Hepatocyte (in vitro differentiated cells): ENCODE measurements around the gene CXCR4. TPM values are rescaled to one million over a fixed set of nuclear protein-coding genes. Genes with fewer than 3 reads are reported as not detected.

ENCODE experiments used
- DNase-seq: peaks from one replicate; pipeline ENCODE4 v3.0.0-alpha.2; 2016; ENCODE audit warnings: low spot score
- H2AFZ ChIP-seq: fragments of 200-600 bp; sonication (generic); 2 replicates; pipeline ENCODE4 v1.6.0; 2016; ENCODE audit warnings: antibody characterized with exemption, mild to moderate bottlenecking
- H3K27ac ChIP-seq: fragments of 200-600 bp; sonication (generic); 2 replicates; pipeline ENCODE4 v1.5.1; 2016; ENCODE audit warnings: mild to moderate bottlenecking
- H3K27me3 ChIP-seq: fragments of 200-600 bp; sonication (generic); 2 replicates; pipeline ENCODE4 v1.6.1; 2016
- H3K36me3 ChIP-seq: fragments of 200-600 bp; sonication (generic); replicated peaks from 2 replicates; pipeline ENCODE4 v1.5.1; 2016; ENCODE audit warnings: low read depth; ENCODE audit not compliant: insufficient read depth
- H3K4me1 ChIP-seq: fragments of 200-600 bp; sonication (generic); 2 replicates; pipeline ENCODE4 v1.5.1; 2016; ENCODE audit warnings: mild to moderate bottlenecking, moderate library complexity; ENCODE audit not compliant: insufficient read depth
- H3K4me2 ChIP-seq: fragments of 200-600 bp; sonication (generic); 2 replicates; pipeline ENCODE4 v1.6.0; 2016
- H3K4me3 ChIP-seq: fragments of 200-600 bp; sonication (generic); 2 replicates; pipeline ENCODE4 v1.5.1; 2016; ENCODE audit warnings: mild to moderate bottlenecking
- H3K79me2 ChIP-seq: fragments of 200-600 bp; sonication (generic); 2 replicates; pipeline ENCODE4 v1.6.0; 2017; ENCODE audit warnings: mild to moderate bottlenecking
- H3K9me2 ChIP-seq: fragments of 200-600 bp; sonication (generic); replicated peaks from 2 replicates; pipeline ENCODE4 v1.6.0; 2017; ENCODE audit warnings: mild to moderate bottlenecking; ENCODE audit not compliant: insufficient read depth
- H3K9me3 ChIP-seq: fragments of 200-600 bp; sonication (generic); 2 replicates; pipeline ENCODE4 v1.5.1; 2016; ENCODE audit warnings: low read depth, mild to moderate bottlenecking
- H4K20me1 ChIP-seq: fragments of 200-600 bp; sonication (generic); 2 replicates; pipeline ENCODE4 v1.6.0; 2016; ENCODE audit warnings: mild to moderate bottlenecking; ENCODE audit not compliant: insufficient read depth, poor library complexity, severe bottlenecking
- CTCF ChIP-seq: fragments of 200-600 bp; sonication (generic); IDR thresholded peaks from 2 replicates; pipeline ENCODE4 v1.5.1; 2016; ENCODE audit warnings: antibody characterized with exemption, mild to moderate bottlenecking; ENCODE audit not compliant: poor library complexity
- EZH2 ChIP-seq: fragments of 200-600 bp; sonication (generic); IDR thresholded peaks from 2 replicates; pipeline ENCODE4 v1.6.1; 2016; ENCODE audit warnings: antibody characterized with exemption, mild to moderate bottlenecking, borderline replicate concordance
- EZH2phosphoT487 ChIP-seq: fragments of 200-600 bp; sonication (generic); IDR thresholded peaks from one replicate; pipeline ENCODE4 v1.6.1; 2018; ENCODE audit warnings: antibody characterized with exemption, mild to moderate bottlenecking, low read depth, moderate library complexity; ENCODE audit not compliant: unreplicated experiment, severe bottlenecking
- WGBS: methylation state at CpG from one replicate; pipeline ENCODE4 v1.1.6; 2016; ENCODE audit warnings: low lambda C conversion rate; ENCODE audit errors: missing lambda C conversion rate; 5-methylcytosine and 5-hydroxymethylcytosine counted together
- polyA plus RNA-seq: library from polyadenylated mRNA; unstranded; fragments of >200 nt; fragmentation: Nextera tagmentation; extraction: Ambion mirVana; gene quantifications from 2 replicates; pipeline ENCODE4 v1.2.1, GENCODE V29; 2016
- total RNA-seq: library from RNA; depleted of rRNA; stranded (reverse); fragments of >200 nt; gene quantifications from 2 replicates; pipeline ENCODE4 v1.2.3, GENCODE V29; 2014

Gene CXCR4
- total and polyA plus RNA-seq, 2 experiments from 2014 or later, result 3.8 to 6.2 TPM

GRCh38 chr2:136106505-136106904, 11.4 kb downstream of the CXCR4 start:
- Histone ChIP-seq H3K4me1 (no peaks in the 10 kb centered on the region), H2AFZ (no peak overlapping the region), H3K4me2 (no peak overlapping the region), H3K27ac (no peak overlapping the region), H3K79me2 (no peaks in the 10 kb centered on the region), H4K20me1 (no peaks in the 10 kb centered on the region), H3K9me3 (no peaks in the 10 kb centered on the region), H3K36me3 (no peaks in the 10 kb centered on the region), H3K9me2 (no peaks in the 10 kb centered on the region), H3K27me3 (no peaks in the 10 kb centered on the region), H3K4me3 (no peak overlapping the region)
- TF ChIP-seq CTCF, result no peak
- no peak for TF ChIP-seq EZH2
- TF ChIP-seq EZH2phosphoT487, result no peak
- 87% methylated on average over 7 of the region's 7 CpGs for WGBS
- no peak for DNase-seq

GRCh38 chr2:136104977-136105376, 13.0 kb downstream of the CXCR4 start:
- Histone ChIP-seq H3K36me3 (no peaks in the 10 kb centered on the region), H3K27ac (no peak overlapping the region), H3K9me3 (no peaks in the 10 kb centered on the region), H3K4me1 (no peaks in the 10 kb centered on the region), H3K4me3 (no peak overlapping the region), H2AFZ (no peak overlapping the region), H3K4me2 (no peak overlapping the region), H3K79me2 (no peaks in the 10 kb centered on the region), H4K20me1 (no peaks in the 10 kb centered on the region), H3K9me2 (no peaks in the 10 kb centered on the region), H3K27me3 (no peaks in the 10 kb centered on the region)
- DNase-seq, result no peak
- no peak for TF ChIP-seq EZH2phosphoT487
- no peak for TF ChIP-seq EZH2
- no peak for TF ChIP-seq CTCF
- 71% methylated on average over 3 of the region's 3 CpGs for WGBS

- Histone ChIP-seq H3K9me2 (no peaks in the 10 kb centered on the region), H3K36me3 (no peaks in the 10 kb centered on the region), H3K9me3 (no peaks in the 10 kb centered on the region), H3K27me3 (no peaks in the 10 kb centered on the region), H3K79me2 (no peaks in the 10 kb centered on the region), H3K4me3 (no peak overlapping the region), H3K4me2 (no peak overlapping the region), H4K20me1 (no peaks in the 10 kb centered on the region), H2AFZ (no peak overlapping the region), H3K27ac (no peak overlapping the region), H3K4me1 (no peaks in the 10 kb centered on the region)
- 91% methylated on average over 2 of the region's 2 CpGs for whole genome bisulfite sequencing
- DNase-seq, result no peak
- TF ChIP-seq CTCF (no peak), EZH2 (no peak), EZH2phosphoT487 (no peak)
Observed at GRCh38 chr2:136101042-136101441, 16.9 kb downstream of the CXCR4 start.

- TF ChIP-seq EZH2phosphoT487, result no peak
- TF ChIP-seq CTCF, result no peak
- no peak for TF ChIP-seq EZH2
- Histone ChIP-seq H3K9me3 (no peaks in the 10 kb centered on the region), H3K4me2 (no peak overlapping the region), H3K27ac (no peak overlapping the region), H3K27me3 (no peaks in the 10 kb centered on the region), H3K79me2 (no peaks in the 10 kb centered on the region), H3K36me3 (no peaks in the 10 kb centered on the region), H3K9me2 (no peaks in the 10 kb centered on the region), H3K4me1 (no peaks in the 10 kb centered on the region), H2AFZ (no peak overlapping the region), H4K20me1 (no peaks in the 10 kb centered on the region), H3K4me3 (no peak overlapping the region)
- no peak for DNase-seq
- WGBS, result 91% methylated on average over 4 of the region's 4 CpGs
Observed at GRCh38 chr2:136098441-136098840, 19.5 kb downstream of the CXCR4 start.
